AG09309 (cell line): Measurements from ENCODE around the gene AKAP6.
A peak's percentile ranks its signal among the peaks of the same experiment; 100 is the strongest.

Experiments used
- DNase-seq: peaks from one replicate; pipeline ENCODE4 v3.0.0-alpha.2; 2010; ENCODE audit warnings: low read depth
- H3K4me3 ChIP-seq: 2 replicates; pipeline ENCODE4 v1.5.1; 2011; ENCODE audit warnings: mild to moderate bottlenecking, low read depth, low read length, moderate library complexity; ENCODE audit not compliant: control insufficient read depth
- CTCF ChIP-seq: IDR thresholded peaks from 2 replicates; pipeline ENCODE4 v1.5.1; 2011; ENCODE audit warnings: mild to moderate bottlenecking, low read depth, low read length, inconsistent platforms; ENCODE audit not compliant: insufficient read depth, control insufficient read depth; ENCODE audit errors: missing control alignments

Gene AKAP6

DNA sequence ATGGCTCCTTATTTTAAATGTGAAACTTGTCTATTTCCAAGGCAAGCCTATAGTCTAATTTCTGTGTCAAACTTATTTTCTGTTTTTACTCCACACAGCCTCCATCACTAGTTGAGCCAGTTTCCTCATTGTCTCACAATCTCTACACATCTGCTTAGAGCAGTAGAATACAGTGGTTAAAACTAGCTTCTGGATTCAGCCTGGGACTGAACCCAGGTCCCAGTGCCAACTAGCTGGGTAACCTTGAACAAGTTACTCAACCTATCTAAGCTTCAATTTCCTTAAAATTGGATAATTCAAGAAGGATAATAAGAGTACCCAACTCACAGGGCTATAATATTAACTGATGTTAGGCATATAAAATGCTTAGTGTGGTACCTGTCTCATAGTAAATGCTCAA is 304.8 kb downstream of the AKAP6 start:
- no peak for DNase-seq
- no peak for TF ChIP-seq CTCF
- no peak overlapping the region for H3K4me3 ChIP-seq

- H3K4me3 ChIP-seq: no peak overlapping the region
- peak; percentile 18 for DNase-seq
- TF ChIP-seq CTCF: no peak
These were observed 306.1 kb downstream of the AKAP6 start for GRCh38 chr14:32635061-32635719.

DNA sequence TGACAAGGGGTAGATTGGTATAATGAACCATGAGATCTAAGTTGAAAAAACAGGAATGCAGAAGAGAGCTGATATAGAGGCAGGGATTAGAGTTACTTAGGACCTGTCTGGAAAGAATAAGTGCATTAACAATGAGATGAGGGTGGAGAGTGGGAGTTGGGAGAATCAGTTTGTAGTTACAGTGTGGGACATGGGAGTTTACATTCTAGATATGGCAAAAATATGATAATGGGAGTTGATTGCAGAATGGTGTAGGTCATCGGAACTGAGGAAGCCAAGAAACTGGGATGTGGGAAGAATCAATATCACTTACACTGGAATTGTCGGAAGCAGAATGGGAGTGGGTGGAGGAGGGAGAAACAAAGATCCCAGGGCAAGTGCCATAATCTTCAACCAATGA is 308.5 kb downstream of the AKAP6 start:
- no peak for TF ChIP-seq CTCF
- H3K4me3 ChIP-seq: no peak overlapping the region
- DNase-seq: no peak

DNA sequence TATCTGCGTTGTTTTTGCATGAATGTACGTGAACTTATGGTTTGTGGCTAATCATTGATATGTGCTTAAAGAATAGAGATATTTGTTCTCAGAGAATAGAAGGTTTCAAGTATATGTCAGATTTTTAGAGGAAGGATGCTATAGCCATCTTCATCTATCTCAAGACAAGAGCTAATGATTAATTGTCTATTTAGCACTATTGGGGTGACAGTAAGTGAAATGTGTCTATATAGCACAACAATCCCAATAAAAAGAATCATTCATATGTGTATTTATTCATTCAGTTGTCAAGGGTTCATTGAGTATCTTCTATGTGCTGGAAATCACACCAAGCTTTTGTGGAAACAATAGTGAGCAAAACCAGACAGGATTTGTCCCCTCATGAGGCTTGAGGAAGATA is 310.1 kb downstream of the AKAP6 start:
- H3K4me3 ChIP-seq: no peak overlapping the region
- DNase-seq: no peak
- no peak for TF ChIP-seq CTCF

DNA sequence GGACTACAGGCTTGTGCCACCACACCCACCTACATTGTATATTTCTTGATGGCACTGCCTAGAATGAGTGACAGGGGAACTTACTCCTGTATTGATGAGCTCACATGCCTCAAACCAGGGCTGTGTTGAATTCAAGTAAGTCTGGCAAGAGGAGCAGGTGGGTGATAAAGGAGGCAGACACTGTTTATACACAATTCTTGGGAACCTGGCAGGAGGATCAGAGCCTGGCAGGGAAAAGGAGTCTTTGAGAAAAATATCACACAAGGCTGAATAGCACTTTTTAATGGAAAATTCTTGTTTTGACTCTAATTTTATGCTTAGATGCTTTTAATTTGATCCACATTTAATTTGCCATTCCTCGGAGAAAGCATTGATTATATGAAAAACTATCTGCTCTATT is 316.5 kb downstream of the AKAP6 start:
- TF ChIP-seq CTCF: no peak
- H3K4me3 ChIP-seq: no peak overlapping the region
- DNase-seq: no peak

DNA sequence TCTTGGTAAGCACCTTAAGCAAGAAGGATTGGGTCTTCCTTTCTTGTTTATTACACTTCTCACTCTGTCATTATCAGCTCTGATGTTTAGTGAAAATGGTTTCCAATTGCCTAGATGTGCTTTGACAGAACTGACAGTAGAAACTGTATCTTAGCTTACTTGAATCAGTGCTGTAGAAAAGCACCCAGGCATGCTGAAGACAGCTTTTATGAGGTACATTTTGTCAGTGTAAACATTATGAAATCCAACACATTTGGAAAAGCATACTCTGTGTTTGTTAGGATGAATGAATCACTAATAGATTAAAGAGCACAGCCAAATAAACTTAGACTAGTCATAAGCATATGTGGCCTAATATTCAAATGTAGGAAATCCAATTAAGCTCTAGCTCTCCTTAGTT is 319.3 kb downstream of the AKAP6 start:
- DNase-seq: peak; percentile 76
- no peak overlapping the region for H3K4me3 ChIP-seq
- no peak for TF ChIP-seq CTCF

DNA sequence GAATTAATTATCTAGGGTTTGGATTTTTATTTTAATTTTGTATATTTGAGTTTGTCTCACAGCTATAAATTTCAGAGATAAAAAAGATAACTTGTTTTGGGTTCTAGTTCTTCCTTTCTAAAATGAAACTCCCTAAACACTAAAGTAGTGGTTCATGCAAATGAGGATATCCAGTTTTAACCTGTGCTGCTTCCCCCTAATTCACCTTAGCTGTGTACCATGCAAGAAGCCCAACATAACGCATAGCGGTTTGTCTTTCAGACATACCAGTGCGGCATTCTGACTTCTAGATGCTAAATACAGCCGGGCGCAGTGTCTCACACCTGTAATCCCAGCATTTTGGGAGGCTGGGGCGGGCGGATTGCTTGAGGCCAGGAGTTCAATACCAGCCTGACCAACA is 320.9 kb downstream of the AKAP6 start:
- no peak overlapping the region for H3K4me3 ChIP-seq
- DNase-seq: no peak
- no peak for TF ChIP-seq CTCF
